Duodenal mucosa (tissue), 2 donors: Measurements from ENCODE around the gene CRKL.

Source experiments
- H3K27ac ChIP-seq: one replicate; pipeline ENCODE4 v1.7.0; 2013; ENCODE audit warnings: low read depth, low read length
- H3K27me3 ChIP-seq, 2 donors: one replicate each; pipeline ENCODE4 v1.7.0; 2013; ENCODE audit warnings: low read length in 2 of 2, control low read depth in 1 of 2; ENCODE audit not compliant: insufficient read depth in 2 of 2, control insufficient read depth in 1 of 2
- H3K36me3 ChIP-seq, 2 donors: one replicate each; pipeline ENCODE4 v1.7.0; 2013; ENCODE audit warnings: low read length in 2 of 2, control low read depth in 1 of 2; ENCODE audit not compliant: insufficient read depth in 2 of 2, control insufficient read depth in 1 of 2
- H3K4me1 ChIP-seq, 2 donors: one replicate each; pipeline ENCODE4 v1.7.0; 2013; ENCODE audit warnings: low read length in 2 of 2, control low read depth in 1 of 2; ENCODE audit not compliant: insufficient read depth in 2 of 2, control insufficient read depth in 1 of 2
- H3K4me3 ChIP-seq, 2 donors: one replicate each; pipeline ENCODE4 v1.7.0; 2013; ENCODE audit warnings: low read length in 2 of 2, low read depth in 1 of 2
- H3K9ac ChIP-seq, 2 donors: one replicate each; pipeline ENCODE4 v1.7.0; 2013; ENCODE audit warnings: low read length in 2 of 2, low read depth in 1 of 2
- H3K9me3 ChIP-seq, 2 donors: one replicate each; pipeline ENCODE4 v1.7.0; 2013; ENCODE audit warnings: low read length in 2 of 2, control low read depth in 1 of 2; ENCODE audit not compliant: control insufficient read depth in 1 of 2

The CRKL gene

GRCh38 chr22:20975541-20976290 is 58.5 kb downstream of the CRKL start:
- H3K27ac ChIP-seq: no peak overlapping the region

DNA sequence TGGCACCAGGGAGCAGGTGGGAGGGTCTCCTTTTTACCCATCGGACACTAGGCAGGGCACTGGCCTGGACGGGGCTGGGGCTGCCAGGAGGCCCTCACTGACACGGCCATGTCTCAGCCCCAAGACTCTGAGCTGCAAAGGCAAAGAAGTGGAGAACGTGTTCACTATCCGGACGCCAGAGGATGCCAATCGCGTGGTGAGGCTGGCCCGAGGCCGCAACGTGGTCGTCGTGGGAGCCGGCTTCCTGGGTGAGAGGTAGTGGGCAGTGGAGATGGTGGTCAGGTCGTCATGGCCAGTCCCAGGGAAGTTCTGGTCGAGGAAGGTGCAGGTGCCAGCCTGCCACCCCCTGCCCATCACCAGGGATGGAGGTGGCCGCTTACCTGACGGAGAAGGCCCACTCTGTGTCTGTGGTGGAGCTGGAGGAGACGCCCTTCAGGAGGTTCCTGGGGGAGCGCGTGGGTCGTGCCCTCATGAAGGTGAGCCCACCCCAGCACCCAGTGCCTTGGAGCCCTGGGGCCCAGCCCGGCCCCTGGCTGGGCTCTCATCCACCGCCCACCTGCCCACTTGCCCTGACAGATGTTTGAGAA is 59.2 kb downstream of the CRKL start:
- no peak overlapping the region for H3K4me3 ChIP-seq
- no peak overlapping the region for H3K27ac ChIP-seq
- H3K9me3 ChIP-seq: peaks cover 6 to 7% of the 10 kb centered on the region in 2 donors
- peaks cover 19% of the 10 kb centered on the region in 2 donors for H3K4me1 ChIP-seq
- no peaks in the 10 kb centered on the region for H3K36me3 ChIP-seq
- no peak overlapping the region for H3K9ac ChIP-seq
- H3K27me3 ChIP-seq: no peaks in the 10 kb centered on the region

More at GRCh38 chr22:20975541-20976290, 58.5 kb downstream of the CRKL start:
- no peak overlapping the region for H3K4me3 ChIP-seq
- no peak overlapping the region for H3K9ac ChIP-seq
- peaks cover 6 to 7% of the 10 kb centered on the region in 2 donors for H3K9me3 ChIP-seq
- peaks cover 12 to 13% of the 10 kb centered on the region in 2 donors for H3K4me1 ChIP-seq
- H3K36me3 ChIP-seq: no peaks in the 10 kb centered on the region
- H3K27me3 ChIP-seq: no peaks in the 10 kb centered on the region

- Histone ChIP-seq H3K9ac (no peak overlapping the region), H3K27ac (no peak overlapping the region), H3K4me1 (peaks cover 21 to 22% of the 10 kb centered on the region in 2 donors), H3K4me3 (no peak overlapping the region), H3K36me3 (no peaks in the 10 kb centered on the region), H3K27me3 (no peaks in the 10 kb centered on the region), H3K9me3 (peaks cover 6 to 7% of the 10 kb centered on the region in 2 donors)
Observed at GRCh38 chr22:20977019-20977418, 59.8 kb downstream of the CRKL start.

GRCh38 chr22:20977516-20978170 is 60.4 kb downstream of the CRKL start:
- H3K36me3 ChIP-seq: no peaks in the 10 kb centered on the region
- no peaks in the 10 kb centered on the region for H3K27me3 ChIP-seq
- peaks cover 23 to 24% of the 10 kb centered on the region in 2 donors for H3K4me1 ChIP-seq
- H3K27ac ChIP-seq: no peak overlapping the region
- no peak overlapping the region for H3K9ac ChIP-seq
- H3K4me3 ChIP-seq: no peak overlapping the region
- peaks cover 6 to 7% of the 10 kb centered on the region in 2 donors for H3K9me3 ChIP-seq

GRCh38 chr22:20978419-20978818 is 61.2 kb downstream of the CRKL start:
- Histone ChIP-seq H3K4me3 (no peak overlapping the region), H3K27me3 (no peaks in the 10 kb centered on the region), H3K36me3 (no peaks in the 10 kb centered on the region)

DNA sequence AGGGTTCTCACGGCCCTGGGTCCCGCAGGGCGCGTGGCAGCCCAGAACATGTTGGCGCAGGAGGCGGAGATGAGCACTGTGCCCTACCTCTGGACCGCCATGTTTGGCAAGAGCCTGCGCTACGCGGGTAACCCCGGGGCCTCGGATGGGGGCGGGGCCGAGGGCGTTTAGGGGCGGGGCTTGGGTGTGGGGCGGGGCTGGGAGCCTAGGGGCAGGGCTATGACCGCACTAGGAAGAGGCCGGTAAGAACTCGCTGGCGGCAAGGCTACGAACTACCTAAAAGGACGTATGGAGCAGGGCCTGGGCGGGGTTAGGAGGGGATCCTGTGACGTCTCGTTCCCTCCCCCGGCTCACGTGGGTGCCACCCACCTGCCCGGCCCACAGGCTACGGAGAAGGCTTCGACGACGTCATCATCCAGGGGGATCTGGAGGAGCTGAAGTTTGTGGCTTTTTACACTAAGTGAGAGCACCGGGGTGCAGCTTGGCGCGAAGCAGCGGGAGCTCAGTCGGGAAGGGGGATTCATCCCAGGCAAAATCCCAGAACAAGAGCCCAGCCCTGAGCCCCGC is 62.1 kb downstream of the CRKL start:
- Histone ChIP-seq H3K36me3 (no peaks in the 10 kb centered on the region), H3K27ac (no peak overlapping the region), H3K27me3 (no peaks in the 10 kb centered on the region), H3K4me1 (peaks cover 29 to 32% of the 10 kb centered on the region in 2 donors), H3K9me3 (peaks cover 6 to 7% of the 10 kb centered on the region in 2 donors), H3K4me3 (peak overlapping the region; percentile 30 to 42), H3K9ac (peak overlapping the region; percentile 51 to 61)

More at GRCh38 chr22:20978419-20978818, 61.2 kb downstream of the CRKL start:
- Histone ChIP-seq H3K27ac (no peak overlapping the region), H3K4me1 (peaks cover 29 to 31% of the 10 kb centered on the region in 2 donors), H3K9me3 (peaks cover 6 to 7% of the 10 kb centered on the region in 2 donors), H3K9ac (no peak overlapping the region)

DNA sequence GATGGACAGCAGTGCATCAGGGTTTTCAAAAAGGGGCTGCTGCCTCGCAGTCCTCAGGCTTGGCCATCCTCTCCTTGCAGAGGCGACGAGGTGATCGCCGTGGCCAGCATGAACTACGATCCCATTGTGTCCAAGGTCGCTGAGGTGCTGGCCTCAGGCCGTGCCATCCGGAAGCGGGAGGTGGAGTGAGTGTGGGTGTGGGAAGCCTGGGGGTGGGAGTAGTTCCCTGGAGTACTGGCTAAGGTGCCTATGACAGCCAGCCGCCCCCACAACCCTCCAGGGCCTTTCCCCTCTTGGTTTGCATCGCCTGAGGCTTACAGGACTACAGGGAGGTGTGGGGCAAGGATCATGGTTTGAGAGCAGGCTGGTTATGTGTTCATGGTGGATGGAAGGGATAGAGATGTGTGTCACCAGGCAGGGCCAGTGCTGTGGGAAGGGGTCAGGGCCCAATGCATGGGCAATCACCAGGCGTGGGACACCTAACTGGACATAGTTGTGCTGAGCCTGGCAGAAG is 62.8 kb downstream of the CRKL start:
- Histone ChIP-seq H3K27ac (no peak overlapping the region), H3K9ac (peak overlapping the region; percentile 51 to 61), H3K4me1 (peaks cover 29 to 32% of the 10 kb centered on the region in 2 donors)

DNA sequence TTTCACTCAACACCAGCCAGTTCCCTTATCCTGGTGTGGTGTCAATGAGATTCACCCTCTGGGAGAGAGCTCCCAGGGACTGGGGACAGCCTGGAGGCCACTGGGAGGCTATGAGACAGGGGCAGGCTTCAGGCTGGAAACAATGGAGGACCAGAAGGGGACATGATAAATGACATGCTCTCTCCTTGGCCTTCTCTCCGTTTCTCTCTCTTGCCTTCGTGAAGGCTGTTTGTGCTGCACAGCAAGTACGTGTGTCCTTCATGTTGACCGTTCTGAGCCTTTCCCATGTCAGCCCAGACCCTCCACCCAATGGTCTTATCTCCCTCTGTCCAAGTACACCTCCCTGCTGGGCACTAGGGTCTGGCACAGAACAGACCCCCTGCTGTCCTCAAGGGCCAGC is 63.3 kb downstream of the CRKL start:
- H3K36me3 ChIP-seq: peaks cover 0 to under 1% of the 10 kb centered on the region in 2 donors
- no peak overlapping the region for H3K4me3 ChIP-seq
- peaks cover 29 to 32% of the 10 kb centered on the region in 2 donors for H3K4me1 ChIP-seq
- H3K27ac ChIP-seq: no peak overlapping the region
- H3K9me3 ChIP-seq: peaks cover 6 to 7% of the 10 kb centered on the region in 2 donors
- H3K27me3 ChIP-seq: no peaks in the 10 kb centered on the region
- H3K9ac ChIP-seq: no peak overlapping the region

More for the DNA sequence above, 62.8 kb downstream of the CRKL start:
- H3K4me3 ChIP-seq: peak overlapping the region; percentile 30 to 42
- H3K27me3 ChIP-seq: no peaks in the 10 kb centered on the region
- H3K36me3 ChIP-seq: no peaks in the 10 kb centered on the region
- peaks cover 6 to 7% of the 10 kb centered on the region in 2 donors for H3K9me3 ChIP-seq

DNA sequence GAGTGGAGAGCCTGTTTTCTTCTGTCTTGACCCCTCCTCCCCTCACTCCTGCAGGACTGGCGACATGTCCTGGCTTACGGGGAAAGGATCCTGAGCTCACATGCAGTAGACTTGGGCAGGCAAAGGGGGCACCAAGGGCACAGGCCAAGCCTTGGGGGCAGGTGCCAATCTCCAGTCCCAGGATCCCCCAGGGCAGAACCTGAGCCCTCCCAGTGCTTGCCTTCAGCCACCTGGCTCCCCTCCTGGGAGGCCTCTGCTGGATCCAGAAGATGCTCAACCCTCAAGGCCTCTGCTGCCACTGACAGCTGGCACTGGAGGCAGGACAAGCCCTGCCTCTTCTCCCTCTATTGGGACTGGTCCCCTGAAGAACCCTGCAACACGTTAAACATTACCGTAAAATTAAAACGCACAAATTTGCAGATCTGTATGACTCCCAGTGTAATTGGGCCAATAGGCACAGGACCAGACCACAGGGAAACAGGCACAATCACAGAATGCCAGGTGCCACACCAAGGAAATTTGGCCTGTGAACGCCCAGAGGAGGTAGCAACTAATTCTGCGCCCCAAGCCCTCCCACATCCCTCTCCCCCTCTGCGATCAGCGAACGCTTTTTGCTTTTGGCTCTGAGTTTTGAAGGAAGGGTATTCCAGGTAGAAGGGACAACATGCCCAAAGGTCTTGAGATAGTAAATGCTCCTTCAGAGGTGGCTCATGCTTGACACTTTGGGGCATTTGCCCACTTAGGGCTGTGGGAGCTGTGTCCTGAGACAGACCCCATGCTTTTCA is 63.9 kb downstream of the CRKL start:
- H3K4me1 ChIP-seq: peaks cover 29 to 32% of the 10 kb centered on the region in 2 donors
- H3K27ac ChIP-seq: peak overlapping the region; percentile 80

More for the DNA sequence above, 63.9 kb downstream of the CRKL start:
- Histone ChIP-seq H3K9me3 (peaks cover 6 to 7% of the 10 kb centered on the region in 2 donors), H3K4me3 (peak overlapping the region; percentile 89), H3K27me3 (no peaks in the 10 kb centered on the region), H3K9ac (peak overlapping the region; percentile 82 to 89), H3K36me3 (peaks cover 0 to 7% of the 10 kb centered on the region in 2 donors)
